H1 (cell line): ENCODE measurements around the gene HIPK2. TPM values are rescaled to one million over a fixed set of nuclear protein-coding genes. Genes with fewer than 3 reads are reported as not detected.

Source experiments
- CTCF ChIA-PET: fragments of 300-600 bp; sonication (Branson Sonifier 250); formaldehyde crosslinking; loops from one replicate; lab custom pipeline; 2021; ENCODE audit not compliant: partially characterized antibody; lab: Charles Lee
- POLR2A ChIA-PET: fragments of 300-600 bp; sonication (Branson Sonifier 250); formaldehyde crosslinking; loops from one replicate; lab custom pipeline; 2021; ENCODE audit warnings: inconsistent platforms; ENCODE audit not compliant: partially characterized antibody; lab: Charles Lee
- DNase-seq, 2 experiments: peaks; one replicate each; pipeline versions ENCODE4 v3.0.0 to v3.0.0-alpha.2; 2010 to 2022; ENCODE audit warnings: low spot score in 2 of 2, low read depth in 1 of 2, mixed read lengths in 1 of 2
- FAIRE-seq: peaks from 2 replicates; lab custom pipeline; 2011; peaks lifted over from hg19 to GRCh38; lab: Jason Lieb, UNC
- H2AFZ ChIP-seq: 2 replicates; pipeline ENCODE4 v1.8.1; 2012; ENCODE audit warnings: low read length, inconsistent platforms
- H2AK5ac ChIP-seq: 2 replicates; pipeline ENCODE4 v1.6.1; 2013; ENCODE audit warnings: low read depth, low read length
- H2BK120ac ChIP-seq: replicated peaks from 2 replicates; pipeline ENCODE3; 2013; ENCODE audit warnings: low read depth, low read length, inconsistent platforms
- H2BK12ac ChIP-seq: 2 replicates; pipeline ENCODE4 v1.6.1; 2013; ENCODE audit warnings: low read depth, low read length
- H2BK15ac ChIP-seq: 2 replicates; pipeline ENCODE4 v1.6.1; 2013; ENCODE audit warnings: low read length
- H2BK20ac ChIP-seq: 2 replicates; pipeline ENCODE4 v1.6.1; 2013; ENCODE audit warnings: low read length
- H2BK5ac ChIP-seq: 2 replicates; pipeline ENCODE4 v1.6.1; 2013; ENCODE audit warnings: low read depth, low read length
- H3K14ac ChIP-seq: 2 replicates; pipeline ENCODE4 v1.6.1; 2013; ENCODE audit warnings: inconsistent platforms; ENCODE audit not compliant: insufficient read length
- H3K18ac ChIP-seq: 2 replicates; pipeline ENCODE4 v1.6.1; 2013; ENCODE audit warnings: low read length; ENCODE audit errors: extremely low read depth
- H3K23ac ChIP-seq: 2 replicates; pipeline ENCODE4 v1.6.1; 2013; ENCODE audit warnings: inconsistent platforms; ENCODE audit not compliant: insufficient read length
- H3K23me2 ChIP-seq: 2 replicates; pipeline ENCODE4 v1.6.1; 2013; ENCODE audit warnings: low read depth, low read length
- H3K27ac ChIP-seq: 2 replicates; pipeline ENCODE4 v1.6.1; 2011; ENCODE audit warnings: low read depth, low read length, inconsistent platforms
- H3K27me3 ChIP-seq, 4 experiments: replicated peaks in 1 of 4; 1 replicate in 1 of 4; 2 replicates in 3 of 4; pipeline versions ENCODE4 v1.6.1 to v1.8.1; 2011 to 2013; ENCODE audit warnings: low read length in 3 of 4, mild to moderate bottlenecking in 3 of 4, inconsistent platforms in 2 of 4, mixed read lengths in 2 of 4, moderate library complexity in 1 of 4; ENCODE audit not compliant: control insufficient read depth in 3 of 4, insufficient read depth in 3 of 4; ENCODE audit errors: extremely low read depth in 1 of 4
- H3K36me3 ChIP-seq, 4 experiments: 2 replicates each; pipeline versions ENCODE4 v1.6.1 to v1.8.1; 2011 to 2013; ENCODE audit warnings: mild to moderate bottlenecking in 4 of 4, low read length in 3 of 4, moderate library complexity in 2 of 4, control low read depth in 1 of 4, inconsistent platforms in 1 of 4; ENCODE audit not compliant: insufficient read depth in 4 of 4, control insufficient read depth in 2 of 4
- H3K4ac ChIP-seq: replicated peaks from 2 replicates; pipeline ENCODE3; 2013; ENCODE audit warnings: low read length, low read depth, mixed read lengths, inconsistent platforms; ENCODE audit not compliant: insufficient read length
- H3K4me1 ChIP-seq, 4 experiments: replicated peaks in 1 of 4; 1 replicate in 1 of 4; 2 replicates in 3 of 4; pipeline versions ENCODE4 v1.6.1 to v1.8.1; 2011 to 2013; ENCODE audit warnings: low read length in 3 of 4, inconsistent platforms in 2 of 4, mixed read lengths in 1 of 4; ENCODE audit not compliant: insufficient read depth in 4 of 4, control insufficient read depth in 3 of 4
- H3K4me2 ChIP-seq, 2 experiments: 2 replicates each; pipeline versions ENCODE4 v1.6.1 to v1.8.1; 2011 to 2013; ENCODE audit warnings: low read depth in 2 of 2, low read length in 2 of 2, control low read depth in 1 of 2, inconsistent platforms in 1 of 2, mild to moderate bottlenecking in 1 of 2; ENCODE audit not compliant: insufficient read depth in 1 of 2
- H3K4me3 ChIP-seq, 4 experiments: fragments of 200-600, 300-600 bp in 1 of 4; sonication (generic), shearing (Covaris generic), sonication (Bioruptor Twin) in 1 of 4; 2 replicates each; pipeline versions ENCODE4 v1.5.1 to v1.8.1; 2011 to 2016; ENCODE audit warnings: low read length in 4 of 4, low read depth in 3 of 4, control low read depth in 2 of 4, inconsistent platforms in 2 of 4, mild to moderate bottlenecking in 2 of 4, mixed read lengths in 1 of 4, moderate library complexity in 1 of 4; ENCODE audit not compliant: insufficient read depth in 2 of 4; ENCODE audit errors: extremely low read depth in 1 of 4
- H3K56ac ChIP-seq: replicated peaks from 2 replicates; pipeline ENCODE3; 2013; ENCODE audit warnings: low read depth, mild to moderate bottlenecking, mixed read lengths, low read length, inconsistent platforms; ENCODE audit not compliant: insufficient read length
- H3K79me1 ChIP-seq: 2 replicates; pipeline ENCODE4 v1.6.1; 2013; ENCODE audit warnings: low read depth, low read length, control low read depth
- H3K79me2 ChIP-seq, 2 experiments: 2 replicates each; pipeline versions ENCODE4 v1.6.1 to v1.8.1; 2012 to 2013; ENCODE audit warnings: low read length in 2 of 2, mild to moderate bottlenecking in 2 of 2, inconsistent platforms in 1 of 2; ENCODE audit not compliant: insufficient read depth in 2 of 2, control insufficient read depth in 1 of 2
- H3K9ac ChIP-seq, 4 experiments: replicated peaks in 1 of 4; 1 replicate in 1 of 4; 2 replicates in 3 of 4; pipeline versions ENCODE4 v1.6.1 to v1.8.1; 2011 to 2013; ENCODE audit warnings: low read depth in 3 of 4, low read length in 3 of 4, control low read depth in 2 of 4, mild to moderate bottlenecking in 2 of 4, moderate library complexity in 2 of 4, inconsistent platforms in 1 of 4; ENCODE audit errors: extremely low read depth in 1 of 4
- H3K9me3 ChIP-seq, 2 experiments: 2 replicates each; pipeline versions ENCODE4 v1.6.1 to v1.8.1; 2012 to 2013; ENCODE audit warnings: mild to moderate bottlenecking in 2 of 2, moderate library complexity in 2 of 2, control low read depth in 1 of 2, inconsistent platforms in 1 of 2, low read depth in 1 of 2, low read length in 1 of 2, mixed read lengths in 1 of 2; ENCODE audit not compliant: insufficient read depth in 2 of 2
- H4K20me1 ChIP-seq, 2 experiments: replicated peaks in 1 of 2; 2 replicates each; pipeline versions ENCODE3 to v1.8.1; 2011 to 2013; ENCODE audit warnings: inconsistent platforms in 2 of 2, low read length in 2 of 2, mild to moderate bottlenecking in 1 of 2; ENCODE audit not compliant: insufficient read depth in 2 of 2, control insufficient read depth in 1 of 2
- H4K5ac ChIP-seq: 2 replicates; pipeline ENCODE4 v1.6.1; 2013; ENCODE audit warnings: low read length, low read depth, mixed read lengths, inconsistent platforms; ENCODE audit not compliant: insufficient read length
- H4K8ac ChIP-seq: 2 replicates; pipeline ENCODE4 v1.8.0; 2013; ENCODE audit warnings: mild to moderate bottlenecking, moderate library complexity, low read length, inconsistent platforms; ENCODE audit not compliant: insufficient read depth; ENCODE audit errors: extremely low read depth
- H4K91ac ChIP-seq: replicated peaks from 2 replicates; pipeline ENCODE3; 2013; ENCODE audit warnings: low read length, mixed read lengths, inconsistent platforms; ENCODE audit not compliant: insufficient read length
- CTCF ChIP-seq, 3 experiments: IDR thresholded peaks; 1 replicate in 2 of 3; 2 replicates in 1 of 3; pipeline versions ENCODE4 v1.5.1 to v1.6.1; 2011; ENCODE audit warnings: low read length in 3 of 3, mild to moderate bottlenecking in 3 of 3, inconsistent platforms in 2 of 3, low read depth in 1 of 3, moderate library complexity in 1 of 3; ENCODE audit not compliant: insufficient read depth in 1 of 3; ENCODE audit errors: control extremely low read depth in 1 of 3
- JUND ChIP-seq: IDR thresholded peaks from 2 replicates; pipeline ENCODE4 v1.6.1; 2011; ENCODE audit warnings: mild to moderate bottlenecking, improper control_type of control experiment, low read length
- NRF1 ChIP-seq: IDR thresholded peaks from 2 replicates; pipeline ENCODE4 v1.6.1; 2011; ENCODE audit warnings: mild to moderate bottlenecking, low read depth, low read length, improper control_type of control experiment
- RAD21 ChIP-seq, 2 experiments: IDR thresholded peaks in 1 of 2; conservative IDR thresholded peaks in 1 of 2; 2 replicates each; pipeline ENCODE4 v1.6.1; 2011; ENCODE audit warnings: low read depth in 2 of 2, low read length in 2 of 2, improper control_type of control experiment in 1 of 2, inconsistent platforms in 1 of 2, mild to moderate bottlenecking in 1 of 2, moderate library complexity in 1 of 2
- WGBS, 2 experiments: shearing (Covaris generic) in 1 of 2; methylation state at CpG; one replicate each; pipeline versions ENCODE4 v1.1.6 to v1.1.7; 2013 to 2015; ENCODE audit warnings: low lambda C conversion rate in 2 of 2, mixed read lengths in 2 of 2, inconsistent platforms in 1 of 2, low coverage in 1 of 2, missing lambda C conversion rate in 1 of 2; ENCODE audit not compliant: insufficient replicate concordance in 2 of 2, insufficient coverage in 1 of 2, insufficient read length in 1 of 2; ENCODE audit errors: extremely low coverage in 1 of 2, missing lambda C conversion rate in 1 of 2; 5-methylcytosine and 5-hydroxymethylcytosine counted together
- polyA plus RNA-seq, 7 experiments: library from polyadenylated mRNA; depleted of rRNA in 3 of 7; stranded (reverse) in 5 of 7; unstranded in 2 of 7; fragments of >200 nt in 5 of 7; fragments of 200-250 nt in 2 of 7; gene quantifications; 1 replicate in 5 of 7; 2 replicates in 1 of 7; 4 replicates in 1 of 7; pipeline versions ENCODE4 v1.2.1 to v1.2.3, GENCODE V29; 2011 to 2013; ENCODE audit warnings: missing spikeins in 2 of 7, mixed read lengths in 2 of 7
- total RNA-seq: library from RNA; stranded (reverse); fragmentation: NEBNext Ultra II Directional; extraction: Animal tissue kit (Norgen Biotek cat#: 25700); gene quantifications from 2 replicates; pipeline ENCODE4 v1.2.1, GENCODE V29; 2021

The HIPK2 gene
- total and polyA plus RNA-seq, 2 of the 8 experiments (the other 6 are each of a cell fraction or from before 2014, with no cell fraction given), result 8.3 to 24.3 TPM

GRCh38 chr7:139713061-139713460, 64.7 kb downstream of the HIPK2 start:
- Histone ChIP-seq H3K23ac (no peak overlapping the region), H3K4ac (no peak overlapping the region), H4K5ac (no peak overlapping the region)
- peak in 1 of 3 experiments; percentile 13; a peak in 1 of 4 replicates for TF ChIP-seq CTCF (IDR thresholded peaks at IDR 0.05; ENCODE audit: control extremely low read depth in 1 of 3, insufficient read depth in 1 of 3, low read depth in 1 of 3, low read length in 3 of 3)
- TF ChIP-seq NRF1, result no peak
- no peak for TF ChIP-seq JUND
- TF ChIP-seq RAD21 (IDR thresholded peaks at IDR 0.05 in 1 of 2, conservative IDR thresholded peaks at IDR 0.05 in 1 of 2; ENCODE audit: low read depth in 2 of 2, low read length in 2 of 2), result 0 out of 4 replicates have a peak, but pooled peaks of 1 of the 2 experiments have one; percentile 5
- TF ChIP-seq, all 59 proteins: peak for 2
- no peak overlapping the region for H2AFZ ChIP-seq
- peaks cover 11 to 33% (median 20%) of the 10 kb centered on the region in 4 experiments for H3K4me1 ChIP-seq
- no peak overlapping the region for H3K9ac ChIP-seq
- no peak for DNase-seq
- 0 out of 2 replicates have a peak overlapping the region, but pooled peaks have one; percentile 33 for H3K27ac ChIP-seq
- H3K23me2 ChIP-seq, result no peaks in the 10 kb centered on the region
- H4K20me1 ChIP-seq, result no peaks in the 10 kb centered on the region
- ChIA-PET CTCF (interaction anchor here (0.7 to 2.2 kb wide), 4 partner anchors 12 to 67 kb away, joined by 3 to 7 read pairs (median 3); no protein-coding TSS in a partner anchor), POLR2A (interaction anchor here (1.3 kb wide), 1 partner anchor 15 kb away, joined by 3 read pairs; no protein-coding TSS in a partner anchor)
- H2BK5ac ChIP-seq, result peak overlapping the region; percentile 3; the same call in 1 of the 2 replicates
- H3K9me3 ChIP-seq, result no peaks in the 10 kb centered on the region
- no peak overlapping the region for H2BK15ac ChIP-seq
- no peak overlapping the region for H4K91ac ChIP-seq
- H3K79me2 ChIP-seq, result no peaks in the 10 kb centered on the region
- no peak overlapping the region for H3K14ac ChIP-seq
- H3K18ac ChIP-seq, result no peak overlapping the region; the same call in 1 of the 2 replicates
- no peaks in the 10 kb centered on the region for H3K27me3 ChIP-seq
- peaks cover 0 to 15% (median 4%) of the 10 kb centered on the region in 4 experiments; a peak in 5 of 8 replicates for H3K36me3 ChIP-seq
- 78% methylated on average over 8 of the region's 9 CpGs; no CpG with 5 or more reads in 1 of the 2 experiments for WGBS, 2 experiments
- H3K4me2 ChIP-seq, result peak overlapping the region in 1 of 2 experiments; percentile 52; a peak in 1 of 4 replicates
- no peak overlapping the region for H3K4me3 ChIP-seq
- no peaks in the 10 kb centered on the region for H3K79me1 ChIP-seq
- no peak overlapping the region for H2BK120ac ChIP-seq
- H2BK20ac ChIP-seq, result no peak overlapping the region
- no peak overlapping the region for H3K56ac ChIP-seq
- H2BK12ac ChIP-seq, result peak overlapping the region; percentile 19; the same call in 1 of the 2 replicates
- no peak overlapping the region for H2AK5ac ChIP-seq
- H4K8ac ChIP-seq, result peak overlapping the region; percentile 46; the same call in 1 of the 2 replicates
- FAIRE-seq, result no peak
